Vagina (tissue), 2 donors: ENCODE data around the gene FASTKD1.
"Not testable (repeated sequence)": the region's sequence is repeated elsewhere in the genome, so short reads cannot be mapped to it uniquely, and the experiment has no call there.

Experiments
- CTCF ChIP-seq, 3 experiments: fragments of 450-650 bp in 2 of 3; fragments of 200-600 bp in 1 of 3; sonication (generic) in 1 of 3; IDR thresholded peaks; one replicate each; pipeline ENCODE4 v1.5.1; 2017 to 2019; ENCODE audit warnings: antibody characterized with exemption in 3 of 3, mild to moderate bottlenecking in 2 of 3, moderate library complexity in 2 of 3
- POLR2AphosphoS5 ChIP-seq, 2 donors: sonication (generic); formaldehyde crosslinking; IDR thresholded peaks; one replicate each; pipeline ENCODE4 v1.9.0; 2017; ENCODE audit warnings: antibody characterized with exemption in 2 of 2, mild to moderate bottlenecking in 2 of 2, low read depth in 1 of 2; ENCODE audit not compliant: insufficient read depth in 1 of 2

GRCh38 chr2:169539460-169539859 is 34.2 kb downstream of the FASTKD1 start:
- TF ChIP-seq CTCF (IDR thresholded peaks at IDR 0.05); POLR2AphosphoS5 (IDR thresholded peaks at IDR 0.05; ENCODE audit: insufficient read depth in 1 of 2, low read depth in 1 of 2): not testable (repeated sequence)
